ENCODE results near the gene PLCH1.

DNA sequence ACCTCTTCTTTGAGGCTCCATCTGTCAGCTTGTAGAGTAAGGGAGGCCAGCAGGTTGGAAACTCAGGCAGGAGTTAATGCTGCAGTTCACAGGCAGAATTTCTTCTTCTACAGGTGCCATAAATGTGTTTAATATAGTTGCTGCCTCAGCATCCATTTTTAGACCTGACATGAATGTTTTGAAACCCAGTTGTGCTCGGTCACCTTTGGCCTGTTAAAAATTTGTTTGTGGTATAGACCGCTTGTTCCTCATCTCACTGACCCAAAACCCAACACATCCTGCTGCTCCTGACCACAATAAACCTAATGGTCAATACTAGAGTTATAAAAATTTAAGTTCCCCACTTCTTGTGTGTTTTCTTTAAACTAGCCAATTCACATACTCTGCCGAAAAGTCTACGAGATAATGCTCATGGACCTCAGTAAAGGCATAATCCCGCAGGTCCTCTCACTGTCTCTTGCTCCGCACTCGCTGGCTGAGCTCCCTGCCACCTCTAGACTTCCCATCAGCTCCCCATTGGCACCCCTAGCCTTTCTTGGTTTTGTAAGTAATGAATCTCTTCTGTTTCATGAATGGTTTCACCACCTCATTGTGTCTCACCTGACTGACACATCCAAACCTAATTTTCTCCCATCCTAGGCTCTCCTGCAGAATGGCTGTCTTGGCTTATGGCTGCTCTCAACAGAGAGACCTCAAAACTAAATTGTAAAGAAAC is 312.9 kb downstream of the PLCH1 start:
- TF ChIP-seq CTCF (IDR thresholded peaks at IDR 0.05; ENCODE audit: low read length) (no peak), EZH2 (IDR thresholded peaks at IDR 0.05; ENCODE audit: borderline replicate concordance, low read length) (no peak)
